ENCODE results near the gene NAPSA.
"Not testable (repeated sequence)": the region's sequence is repeated elsewhere in the genome, so short reads cannot be mapped to it uniquely, and the experiment has no call there.

Gene NAPSA

DNA sequence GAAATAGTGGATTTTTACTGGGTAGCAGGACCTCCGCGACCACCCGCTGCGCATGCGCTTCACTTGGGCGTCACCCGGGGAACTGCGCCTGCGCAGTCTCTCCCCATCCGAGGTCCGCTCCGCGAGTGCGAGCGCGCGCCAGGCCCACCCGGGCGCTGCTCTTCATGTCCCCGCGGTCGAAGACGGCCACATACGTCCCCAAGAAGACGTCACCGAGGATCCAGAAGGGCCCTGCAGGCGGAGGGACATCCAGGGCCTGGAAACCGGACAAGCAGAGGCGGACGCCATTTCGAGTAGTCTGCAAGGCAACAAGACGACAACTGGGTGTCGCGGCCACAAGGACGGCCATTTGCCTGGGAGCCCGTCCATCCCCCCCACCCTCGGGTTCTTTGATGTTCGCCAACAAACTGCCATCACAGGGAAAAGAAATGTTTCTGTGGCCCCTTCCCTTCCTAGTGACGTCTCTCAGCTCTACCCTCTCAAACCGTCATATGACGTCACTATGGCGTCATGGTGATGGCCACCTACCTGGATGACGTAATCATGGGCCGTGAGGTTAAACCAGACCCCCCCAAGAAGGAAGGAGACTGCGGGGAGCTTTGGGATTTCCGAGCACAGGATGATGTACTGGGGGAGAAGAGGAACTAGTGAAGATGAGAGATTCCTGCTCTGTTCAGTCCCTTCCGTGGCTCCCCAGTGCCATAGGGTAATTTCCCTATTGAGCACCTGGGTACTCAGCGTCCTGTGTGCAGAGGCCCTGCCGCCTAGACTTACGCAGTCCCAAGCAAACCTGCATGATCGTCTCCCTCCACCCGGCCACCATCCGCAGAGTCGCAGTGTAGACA lies 6.7 kb downstream of the NAPSA start:
- peak in 13 of 14 donors; percentile 6 to 84 (median 60) for DNase-seq

- DNase-seq, result peak in 13 of 14 donors; percentile 48 to 86 (median 74)
Measured at GRCh38 chr19:50357178-50358100, 8.0 kb downstream of the NAPSA start.

GRCh38 chr19:50356691-50357177 lies 8.7 kb downstream of the NAPSA start:
- no peak for DNase-seq

DNA sequence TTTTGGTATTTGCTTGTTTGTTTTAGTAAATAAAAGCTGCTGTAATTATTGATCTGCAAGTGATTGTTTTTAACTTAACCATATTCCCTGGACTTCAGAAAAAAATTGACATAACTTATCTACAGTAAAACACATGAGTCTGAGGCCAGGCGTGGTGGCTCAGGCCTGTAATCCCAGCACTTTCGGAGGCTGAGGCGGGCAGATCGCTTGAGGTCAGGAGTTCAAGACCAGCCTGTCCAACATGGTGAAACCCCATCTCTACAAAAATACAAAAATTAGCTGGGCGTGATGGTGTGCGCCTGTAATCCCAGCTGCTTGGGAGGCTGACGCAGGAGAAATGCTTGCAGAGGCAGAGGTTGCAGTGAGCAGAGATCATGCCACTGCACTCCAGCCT lies 12.0 kb downstream of the NAPSA start:
- DNase-seq, result not testable (repeated sequence)

- no peak for DNase-seq
Measured at GRCh38 chr19:50352242-50352641, 13.2 kb downstream of the NAPSA start.

- no peak for DNase-seq
Measured at GRCh38 chr19:50349277-50350057, 16.0 kb downstream of the NAPSA start.

GRCh38 chr19:50347089-50347581 lies 18.3 kb downstream of the NAPSA start:
- DNase-seq, result not testable (repeated sequence)

GRCh38 chr19:50344661-50345318 lies 20.6 kb downstream of the NAPSA start:
- peak in 6 of 14 donors; percentile 7 to 30 (median 21) for DNase-seq

- DNase-seq, result no peak
Measured at GRCh38 chr19:50341091-50341564, 24.3 kb downstream of the NAPSA start.

GRCh38 chr19:50340331-50340730 lies 25.1 kb downstream of the NAPSA start:
- DNase-seq, result no peak

DNA sequence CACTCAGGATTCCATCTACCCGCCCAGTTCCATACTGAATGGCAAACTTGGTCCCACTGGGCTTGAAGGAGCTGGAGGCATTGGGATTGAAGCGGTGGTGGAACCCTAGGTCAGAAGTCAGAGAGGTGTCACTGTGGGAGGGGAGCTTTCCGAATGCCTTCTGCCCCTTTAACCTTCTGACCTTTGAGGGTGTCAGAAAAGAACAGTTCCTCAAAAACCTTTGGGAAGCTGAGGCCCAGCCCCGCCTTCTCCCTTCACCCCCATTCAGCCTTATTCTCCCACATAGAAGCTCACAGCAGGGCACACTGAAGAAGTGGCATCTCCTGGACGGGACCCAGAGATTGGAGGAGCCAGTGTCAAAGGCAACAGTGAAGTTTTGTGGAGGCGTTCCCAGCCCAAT lies 28.4 kb downstream of the NAPSA start:
- DNase-seq, result not testable (repeated sequence)

- DNase-seq, result no peak
Measured at GRCh38 chr19:50334741-50335421, 30.6 kb downstream of the NAPSA start.

- peak in 10 of 14 donors; percentile 62 to 97 (median 90) for DNase-seq
Measured at GRCh38 chr19:50333737-50334617, 31.5 kb downstream of the NAPSA start.

GRCh38 chr19:50333235-50333736 lies 32.2 kb downstream of the NAPSA start:
- peak; percentile 62 to 97 (median 88) for DNase-seq

DNA sequence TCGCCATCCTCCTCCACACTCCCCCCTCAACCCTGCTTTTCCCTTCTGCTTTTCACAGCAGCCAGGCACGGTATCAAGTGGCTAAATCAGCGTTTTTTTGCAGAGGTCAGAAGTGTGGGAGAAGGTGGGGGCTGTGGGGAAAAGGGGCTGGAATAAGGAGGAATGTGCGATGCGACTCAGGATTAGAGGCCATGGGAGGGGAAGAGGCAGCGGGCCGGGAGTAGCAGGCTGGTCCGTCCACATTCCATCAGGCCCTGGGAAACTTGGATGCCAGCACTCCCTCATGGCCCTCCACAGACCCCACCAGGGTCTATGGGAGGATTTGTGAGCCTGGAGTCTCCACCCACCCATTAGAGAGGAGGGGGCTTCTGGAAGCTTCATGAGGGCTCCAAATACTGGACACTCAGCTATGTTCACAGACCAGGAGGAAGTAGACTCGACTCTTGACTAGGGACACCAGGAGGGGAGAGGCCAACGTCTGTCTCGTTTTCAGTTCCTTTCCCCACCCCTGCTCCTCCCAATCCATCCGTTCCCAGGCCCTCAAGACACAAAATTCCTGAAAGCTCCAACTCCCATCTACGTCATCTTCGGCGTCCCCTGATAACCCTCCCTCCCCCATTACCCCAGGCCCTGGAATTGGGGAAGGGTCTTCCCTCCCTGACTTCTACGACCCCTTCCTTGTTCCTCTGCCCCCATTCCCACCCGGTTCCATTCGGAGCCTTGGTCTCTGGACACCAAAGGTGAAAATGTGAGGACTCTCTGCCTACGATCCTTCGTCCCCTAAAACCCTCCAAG lies 33.0 kb downstream of the NAPSA start:
- DNase-seq, result peak in 8 of 14 donors; percentile 7 to 63 (median 32)

DNA sequence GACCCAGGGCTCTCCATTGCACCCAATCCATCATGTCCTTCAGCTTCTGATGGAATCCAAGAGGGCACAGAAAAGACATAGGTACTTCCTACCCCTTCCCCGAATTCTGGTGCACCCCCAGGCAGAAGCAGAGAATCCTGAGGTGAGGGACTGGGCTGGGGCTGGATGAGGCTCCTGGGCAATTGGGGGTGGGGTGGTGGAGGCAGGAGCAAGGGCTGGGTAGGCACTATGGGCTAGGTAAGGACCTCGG lies 33.5 kb downstream of the NAPSA start:
- no peak for DNase-seq

DNA sequence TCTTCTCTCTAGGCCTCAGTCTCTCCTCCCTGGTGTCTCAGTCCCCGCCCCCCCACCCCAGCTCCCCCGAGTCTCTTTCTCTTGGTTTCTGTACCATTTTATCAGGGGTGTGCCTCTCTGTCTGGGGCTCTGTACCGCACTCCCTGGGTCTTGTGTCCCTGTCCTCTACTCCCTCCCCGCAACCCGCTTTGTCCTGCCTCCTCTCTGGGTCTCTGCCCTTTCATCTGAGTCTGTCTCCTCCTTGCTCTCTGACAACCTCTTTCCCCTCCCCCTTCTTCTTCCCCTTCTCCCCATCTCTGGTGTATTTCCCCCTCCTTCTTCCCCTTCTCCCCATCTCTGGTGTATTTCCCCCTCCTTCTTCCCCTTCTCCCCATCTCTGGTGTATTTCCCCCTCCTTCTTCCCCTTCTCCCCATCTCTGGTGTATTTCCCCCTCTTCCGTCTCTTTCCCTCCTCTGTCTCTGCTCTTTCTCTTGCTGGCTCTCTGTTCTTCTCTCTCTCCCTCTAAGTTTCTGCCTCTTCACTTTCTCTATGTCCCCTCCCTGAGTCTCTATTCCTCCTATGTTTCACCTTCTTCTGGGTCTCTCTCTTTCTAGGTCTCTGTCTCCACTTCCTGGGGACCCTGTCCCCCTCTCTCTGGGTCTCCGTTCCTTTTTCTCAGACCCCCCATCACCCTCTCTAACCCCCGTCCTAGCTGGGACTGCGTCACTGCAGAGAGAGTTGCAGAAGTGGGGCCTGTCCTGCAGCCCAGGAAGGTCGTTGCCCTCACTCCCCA lies 34.0 kb downstream of the NAPSA start:
- DNase-seq, result peak in 3 of 14 donors; percentile 21 to 46 (median 39)

Measured in C1 segment of cervical spinal cord (tissue), 14 donors.